ENCODE results near the gene YPEL1. TPM values are rescaled to one million over a fixed set of nuclear protein-coding genes. Genes with fewer than 3 reads are reported as not detected.

YPEL1 gene
- total and polyA plus RNA-seq, 2 of the 8 experiments (the other 6 are each of a cell fraction or from before 2014, with no cell fraction given): 6.0 to 6.7 TPM

- no peaks in the 10 kb centered on the region for H3K9me3 ChIP-seq (ENCODE audit: insufficient read depth in 2 of 2, low read depth in 1 of 2, low read length in 1 of 2)
- H4K8ac ChIP-seq (ENCODE audit: extremely low read depth, insufficient read depth, low read length): no peak overlapping the region
- no peak overlapping the region for H4K5ac ChIP-seq (ENCODE audit: insufficient read length, low read depth, low read length)
- no peak overlapping the region for H2BK120ac ChIP-seq (replicated peaks; ENCODE audit: low read depth, low read length)
- H3K56ac ChIP-seq (replicated peaks; ENCODE audit: insufficient read length, low read depth, low read length): no peak overlapping the region
- no peaks in the 10 kb centered on the region for H3K23me2 ChIP-seq (ENCODE audit: low read depth, low read length)
- DNase-seq (ENCODE audit: low read depth in 1 of 2, low spot score in 2 of 2) (no peak), FAIRE-seq (no peak)
- TF ChIP-seq RNF2 (IDR thresholded peaks at IDR 0.05; ENCODE audit: borderline replicate concordance, low read depth, low read length, missing control alignments, poor library complexity, severe bottlenecking): no peak
- no peak for TF ChIP-seq BCL11A (IDR thresholded peaks at IDR 0.05; ENCODE audit: low read depth in 2 of 2, low read length in 2 of 2)
- no peak for TF ChIP-seq USF2 (IDR thresholded peaks at IDR 0.05; ENCODE audit: low read length)
- no peak for TF ChIP-seq RXRA (IDR thresholded peaks at IDR 0.05; ENCODE audit: insufficient read depth, low read depth, low read length)
- TF ChIP-seq CHD2 (IDR thresholded peaks at IDR 0.05; ENCODE audit: low read length): no peak
- no peak for TF ChIP-seq MAX (IDR thresholded peaks at IDR 0.05)
- no peak for TF ChIP-seq GABPA (IDR thresholded peaks at IDR 0.05; ENCODE audit: borderline replicate concordance, insufficient read depth, low read length)
- TF ChIP-seq CTBP2 (IDR thresholded peaks at IDR 0.05; ENCODE audit: borderline replicate concordance, insufficient read depth, insufficient read length, low read length): no peak
- no peak for TF ChIP-seq SP4 (IDR thresholded peaks at IDR 0.05; ENCODE audit: low read length)
- no peak for TF ChIP-seq HDAC2 (IDR thresholded peaks at IDR 0.05; ENCODE audit: borderline replicate concordance in 1 of 2, low read depth in 2 of 2, low read length in 2 of 2)
- no peak for TF ChIP-seq FOSL1 (IDR thresholded peaks at IDR 0.05; ENCODE audit: insufficient read depth, low read depth, low read length)
- TF ChIP-seq CHD1 (IDR thresholded peaks at IDR 0.05; ENCODE audit: low read depth, low read length): no peak
- H2BK12ac ChIP-seq (ENCODE audit: low read depth, low read length): no peak overlapping the region
- no peak overlapping the region for H3K9ac ChIP-seq (replicated peaks in 1 of 4; ENCODE audit: extremely low read depth in 1 of 4, low read depth in 3 of 4, low read length in 3 of 4)
- H3K36me3 ChIP-seq (ENCODE audit: control insufficient read depth in 2 of 4, insufficient read depth in 4 of 4, low read length in 3 of 4): peaks cover 0 to 5% (median 1%) of the 10 kb centered on the region in 4 experiments; a peak in 5 of 8 replicates
- no peaks in the 10 kb centered on the region for H3K4me1 ChIP-seq (replicated peaks in 1 of 4; ENCODE audit: control insufficient read depth in 3 of 4, insufficient read depth in 4 of 4, low read length in 3 of 4)
- ChIA-PET CTCF (ENCODE audit: partially characterized antibody) (interaction anchor here (1.2 to 1.5 kb wide), 2 partner anchors 15 to 19 kb away, joined by 4 to 7 read pairs; partner anchors contain the start of gene PPIL2), POLR2A (ENCODE audit: partially characterized antibody) (interaction anchor here (0.9 to 2.7 kb wide), 2 partner anchors 15 to 21 kb away, joined by 3 to 11 read pairs; no protein-coding TSS in a partner anchor)
- 84% methylated on average over 8 of the region's 8 CpGs; no CpG with 5 or more reads in 1 of the 2 experiments for WGBS, 2 experiments (ENCODE audit: extremely low coverage in 1 of 2, insufficient coverage in 1 of 2, insufficient read length in 1 of 2, insufficient replicate concordance in 2 of 2, low coverage in 1 of 2, low lambda C conversion rate in 2 of 2, missing lambda C conversion rate in 1 of 2)
- H4K20me1 ChIP-seq (replicated peaks in 1 of 2; ENCODE audit: control insufficient read depth in 1 of 2, insufficient read depth in 2 of 2, low read length in 2 of 2): peaks cover 2 to 11% of the 10 kb centered on the region in 2 experiments
- H4K91ac ChIP-seq (replicated peaks; ENCODE audit: insufficient read length, low read length): no peak overlapping the region
- no peak overlapping the region for H2BK5ac ChIP-seq (ENCODE audit: low read depth, low read length)
- no peak overlapping the region for H2BK20ac ChIP-seq (ENCODE audit: low read length)
- no peak overlapping the region for H3K18ac ChIP-seq (ENCODE audit: extremely low read depth, low read length)
- H2AK5ac ChIP-seq (ENCODE audit: low read depth, low read length): no peak overlapping the region
- H3K4me2 ChIP-seq (ENCODE audit: insufficient read depth in 1 of 2, low read depth in 2 of 2, low read length in 2 of 2): no peak overlapping the region
- no peaks in the 10 kb centered on the region for H3K79me1 ChIP-seq (ENCODE audit: low read depth, low read length)
- H2AFZ ChIP-seq (ENCODE audit: low read length): no peak overlapping the region
- H3K4ac ChIP-seq (replicated peaks; ENCODE audit: insufficient read length, low read depth, low read length): no peak overlapping the region
- H3K27ac ChIP-seq (ENCODE audit: low read depth, low read length): no peak overlapping the region
- no peak overlapping the region for H3K14ac ChIP-seq (ENCODE audit: insufficient read length)
- no peaks in the 10 kb centered on the region for H3K79me2 ChIP-seq (ENCODE audit: control insufficient read depth in 1 of 2, insufficient read depth in 2 of 2, low read length in 2 of 2)
- no peak overlapping the region for H3K23ac ChIP-seq (ENCODE audit: insufficient read length)
- no peak overlapping the region for H3K4me3 ChIP-seq (ENCODE audit: extremely low read depth in 1 of 4, insufficient read depth in 2 of 4, low read depth in 3 of 4, low read length in 4 of 4)
- H2BK15ac ChIP-seq (ENCODE audit: low read length): no peak overlapping the region
- H3K27me3 ChIP-seq (replicated peaks in 1 of 4; ENCODE audit: control insufficient read depth in 3 of 4, extremely low read depth in 1 of 4, insufficient read depth in 3 of 4, low read length in 3 of 4): no peaks in the 10 kb centered on the region
Observed at GRCh38 chr22:21685164-21685513, 50.5 kb downstream of the YPEL1 start.

Measured in H1 (cell line).